ENCODE data around the gene SLC6A3.

GRCh38 chr5:1405121-1405520 is 40.1 kb downstream of the SLC6A3 start:
- TF ChIP-seq CTCF (IDR thresholded peaks at IDR 0.05): no peak
- no peak for TF ChIP-seq POLR2AphosphoS5 (IDR thresholded peaks at IDR 0.05)
- no peak for TF ChIP-seq POLR2A (IDR thresholded peaks at IDR 0.05)

Data from suprapubic skin (tissue), 4 donors.